ENCODE measurements around the gene SLC25A30.

DNA sequence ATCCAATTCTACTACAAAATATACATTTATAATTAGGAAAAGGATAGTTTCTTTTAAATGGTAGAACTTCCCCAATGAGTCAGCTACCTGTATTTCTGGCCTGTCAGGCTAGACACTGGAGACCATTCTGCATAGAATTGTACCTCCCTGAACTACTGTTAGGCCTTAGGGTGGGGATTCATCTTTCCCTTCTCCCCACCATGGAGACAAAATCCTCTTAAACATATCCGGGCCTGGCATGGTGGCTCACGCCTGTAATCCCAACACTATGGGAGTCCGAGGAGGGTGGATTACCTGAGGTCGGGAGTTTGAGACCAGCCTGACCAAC, 52.7 kb downstream of the SLC25A30 start:
- TF ChIP-seq, protein P1, sequence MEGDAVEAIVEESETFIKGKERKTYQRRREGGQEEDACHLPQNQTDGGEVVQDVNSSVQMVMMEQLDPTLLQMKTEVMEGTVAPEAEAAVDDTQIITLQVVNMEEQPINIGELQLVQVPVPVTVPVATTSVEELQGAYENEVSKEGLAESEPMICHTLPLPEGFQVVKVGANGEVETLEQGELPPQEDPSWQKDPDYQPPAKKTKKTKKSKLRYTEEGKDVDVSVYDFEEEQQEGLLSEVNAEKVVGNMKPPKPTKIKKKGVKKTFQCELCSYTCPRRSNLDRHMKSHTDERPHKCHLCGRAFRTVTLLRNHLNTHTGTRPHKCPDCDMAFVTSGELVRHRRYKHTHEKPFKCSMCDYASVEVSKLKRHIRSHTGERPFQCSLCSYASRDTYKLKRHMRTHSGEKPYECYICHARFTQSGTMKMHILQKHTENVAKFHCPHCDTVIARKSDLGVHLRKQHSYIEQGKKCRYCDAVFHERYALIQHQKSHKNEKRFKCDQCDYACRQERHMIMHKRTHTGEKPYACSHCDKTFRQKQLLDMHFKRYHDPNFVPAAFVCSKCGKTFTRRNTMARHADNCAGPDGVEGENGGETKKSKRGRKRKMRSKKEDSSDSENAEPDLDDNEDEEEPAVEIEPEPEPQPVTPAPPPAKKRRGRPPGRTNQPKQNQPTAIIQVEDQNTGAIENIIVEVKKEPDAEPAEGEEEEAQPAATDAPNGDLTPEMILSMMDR (IDR thresholded peaks at IDR 0.05) = no peak
- TF ChIP-seq ZFX (IDR thresholded peaks at IDR 0.05; ENCODE audit: borderline replicate concordance) = no peak

Data from 22Rv1 (cell line).